IPS DF 4.7 (cell line): ENCODE results near the gene ADAM12.
"Not testable (repeated sequence)": the region's sequence is repeated elsewhere in the genome, so short reads cannot be mapped to it uniquely, and the experiment has no call there.

Experiments
- DNase-seq: peaks from one replicate; pipeline ENCODE4 v3.0.0-alpha.2; 2013; ENCODE audit warnings: low spot score; ENCODE audit errors: extremely low read depth

ADAM12 gene

DNA sequence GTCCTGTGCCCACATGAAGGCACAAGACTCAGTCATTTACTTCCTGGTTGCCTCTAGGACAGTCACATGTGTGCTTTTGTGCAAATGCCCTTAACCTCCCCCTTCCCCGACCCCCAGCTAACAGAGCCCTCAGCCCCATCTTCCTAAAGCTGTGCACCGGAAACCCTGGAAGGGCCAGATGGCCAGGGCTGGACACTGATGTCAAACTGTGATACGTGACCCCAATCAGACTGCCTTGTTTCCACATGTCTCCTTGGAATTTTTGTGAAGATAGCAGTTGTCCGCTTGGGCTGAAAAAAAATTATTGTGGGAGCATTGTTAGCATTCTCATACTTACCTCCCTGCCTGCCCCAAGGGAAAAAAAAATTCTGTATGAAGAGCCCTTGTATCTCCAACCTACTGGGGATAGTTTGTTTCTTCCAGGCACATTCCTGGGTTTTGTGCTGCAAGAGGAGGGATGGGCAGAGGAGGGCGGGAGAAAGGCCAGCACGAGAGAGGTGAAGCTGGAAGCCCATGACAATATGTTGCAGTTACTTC is 17.0 kb upstream of the ADAM12 start:
- DNase-seq: no peak

DNA sequence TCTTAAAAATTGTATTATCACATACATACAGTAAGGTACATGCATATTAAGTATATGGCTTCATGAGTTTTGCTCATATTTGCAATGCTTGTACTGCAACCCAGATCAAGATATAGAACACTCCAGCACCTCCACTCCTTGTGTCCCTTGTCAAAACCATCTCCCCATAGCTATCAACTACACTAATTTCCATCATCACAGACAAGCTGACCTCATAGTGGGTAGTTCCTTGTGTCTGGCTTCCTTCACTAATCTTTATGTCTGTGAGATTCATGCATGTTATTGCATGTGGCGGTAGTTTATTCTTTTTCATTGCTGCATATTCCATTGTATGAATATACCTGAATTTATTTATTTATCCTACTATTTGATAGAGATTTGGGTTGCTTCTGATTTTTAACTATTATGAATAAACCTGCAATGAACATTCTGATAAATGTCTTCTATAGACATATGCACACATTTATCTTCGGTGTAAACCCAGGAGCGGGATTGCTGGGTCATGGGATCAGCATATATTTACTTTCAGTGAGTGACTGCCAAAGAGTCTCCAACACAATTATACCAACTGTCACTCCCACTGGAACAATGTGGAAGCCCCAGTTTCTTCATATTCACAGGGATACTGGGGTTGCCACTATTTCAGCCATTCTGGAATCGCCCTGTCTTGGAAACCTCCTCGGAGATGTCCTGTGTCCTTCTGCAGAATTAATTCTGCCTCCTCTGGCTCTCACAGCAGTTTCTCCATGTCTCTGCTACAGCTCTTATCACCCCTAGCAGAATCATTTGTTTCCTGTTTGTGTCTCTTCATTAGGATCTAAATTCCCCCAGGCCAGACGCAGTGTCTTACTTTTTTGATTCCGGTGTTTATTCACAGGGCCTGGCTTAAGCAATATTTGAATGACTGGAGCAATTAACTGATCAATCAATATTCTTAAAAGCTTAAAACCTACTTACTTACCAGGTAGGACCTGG is 14.7 kb upstream of the ADAM12 start:
- DNase-seq: no peak

DNA sequence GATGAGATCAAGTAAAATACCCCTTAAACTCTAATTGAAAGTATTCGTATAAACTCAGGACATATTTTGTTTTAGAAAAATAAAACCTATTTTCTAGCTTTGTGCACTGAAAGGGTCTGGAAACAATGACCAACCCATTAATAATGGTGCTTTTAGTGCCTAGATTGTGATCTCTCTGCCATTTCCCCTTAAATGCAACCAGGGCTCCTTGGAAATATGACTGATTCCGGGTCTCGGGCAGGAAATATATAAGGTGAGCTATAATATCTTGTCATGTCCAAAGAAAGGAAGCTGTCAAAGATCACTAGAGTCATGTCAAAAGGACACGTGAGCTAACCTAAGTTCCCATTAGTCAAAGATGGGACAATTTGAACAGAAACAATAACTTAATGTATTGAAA is 12.4 kb upstream of the ADAM12 start:
- DNase-seq: no peak

DNA sequence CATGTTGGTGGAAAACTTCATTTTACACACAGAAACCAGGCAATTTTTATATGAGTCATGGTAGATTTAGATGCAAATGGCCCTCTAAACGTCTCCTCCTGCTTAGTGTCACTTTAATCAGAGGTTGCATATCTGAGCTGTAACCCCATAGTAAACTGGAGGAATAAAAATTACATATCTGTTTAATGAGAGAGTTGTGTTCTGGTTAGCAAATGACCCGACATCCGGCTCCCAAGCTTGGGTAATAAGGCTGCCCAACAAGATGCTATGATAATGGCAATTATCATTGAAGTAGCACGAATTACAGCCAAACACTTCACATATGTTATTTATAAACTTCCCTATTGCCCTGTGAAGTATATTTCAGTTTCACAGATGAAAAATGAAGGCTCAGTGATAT is 10.6 kb upstream of the ADAM12 start:
- DNase-seq: no peak

DNA sequence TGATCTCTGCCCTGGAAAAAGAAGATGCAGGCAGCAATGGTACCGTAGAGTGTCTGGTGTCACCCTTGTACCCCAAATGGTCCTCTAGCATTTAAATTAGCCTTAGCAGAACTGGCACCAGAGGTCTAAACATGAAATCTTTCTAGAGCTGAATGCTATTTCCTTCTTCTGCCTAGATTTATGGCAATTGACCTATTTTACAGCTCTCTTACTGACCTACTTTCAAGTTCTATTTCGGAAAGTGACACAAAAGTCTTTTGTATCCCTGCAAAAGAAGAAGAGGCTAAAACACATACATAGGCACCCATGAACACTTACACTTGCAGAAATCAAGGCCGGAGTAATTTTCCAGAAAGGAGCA is 10.1 kb upstream of the ADAM12 start:
- no peak for DNase-seq

DNA sequence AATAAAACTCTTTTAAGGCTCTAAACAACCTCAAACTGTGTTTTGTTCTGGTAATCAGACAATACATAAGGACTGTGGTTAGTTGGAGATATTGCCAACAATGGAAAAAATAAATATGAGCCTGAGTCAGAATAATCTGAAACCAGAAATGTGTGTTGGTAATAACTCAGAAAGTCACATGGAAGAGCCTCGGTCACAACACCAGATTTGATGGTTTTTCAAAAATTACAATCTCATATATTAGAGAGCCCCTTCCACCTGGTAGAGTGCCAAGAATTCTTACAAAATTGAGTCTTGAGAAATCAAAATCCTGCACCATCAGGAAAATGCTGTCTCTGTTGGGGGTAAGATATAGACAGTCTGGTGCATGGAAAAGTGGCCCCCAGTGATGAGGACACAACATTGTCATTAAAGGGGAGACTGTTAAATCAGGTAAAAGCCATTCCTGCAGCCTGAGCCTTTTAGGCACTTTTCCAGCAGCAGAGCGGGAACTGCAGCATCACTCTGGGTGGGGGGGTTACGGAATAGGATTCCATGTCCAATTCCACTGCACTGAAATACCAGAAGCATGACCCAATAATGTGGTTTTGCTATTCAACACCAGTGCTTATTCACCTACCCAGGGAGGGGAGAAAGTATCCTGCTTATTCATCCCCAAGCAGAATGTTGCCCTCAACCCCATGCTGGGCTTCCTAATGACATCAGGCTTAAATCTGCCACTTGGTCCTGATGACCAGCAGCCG is 9.5 kb upstream of the ADAM12 start:
- no peak for DNase-seq

DNA sequence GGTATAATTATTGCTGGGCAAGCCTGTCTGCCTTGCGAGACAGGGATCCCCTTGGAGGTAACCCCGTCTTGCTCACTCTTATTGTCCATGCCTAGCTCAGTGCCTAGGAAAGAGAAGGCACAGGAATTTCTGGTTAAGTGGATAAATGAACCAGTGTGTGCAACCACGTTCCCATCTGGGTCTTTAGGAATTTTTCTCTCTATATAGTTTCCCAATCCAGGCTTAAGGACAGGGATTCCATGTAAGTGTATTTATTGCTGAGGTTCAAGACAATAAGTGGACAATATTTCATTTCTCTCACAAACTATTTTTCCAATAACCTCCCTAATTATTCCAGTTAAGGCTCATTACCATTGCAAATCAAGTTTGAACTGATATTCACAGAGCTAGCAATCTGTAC is 8.9 kb upstream of the ADAM12 start:
- no peak for DNase-seq

DNA sequence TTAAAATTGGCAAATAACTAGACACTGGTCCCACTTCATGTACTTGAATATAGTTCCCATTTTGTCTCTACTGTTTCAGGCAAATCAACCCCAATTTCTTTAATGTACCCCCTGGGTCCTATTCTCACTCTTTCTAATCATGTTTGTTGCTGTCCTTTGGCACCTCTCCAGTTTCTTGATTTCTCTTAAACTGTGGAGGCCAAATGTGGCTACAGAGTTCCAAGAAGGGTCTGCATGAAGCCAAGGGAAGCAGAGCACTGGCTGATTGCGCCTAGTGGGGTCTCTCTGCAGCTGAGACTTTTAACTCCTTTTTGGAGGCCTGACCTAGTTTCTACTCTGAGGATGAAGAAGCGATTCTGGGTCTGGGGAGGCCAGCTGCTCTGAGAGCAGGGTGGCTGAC is 6.7 kb upstream of the ADAM12 start:
- no peak for DNase-seq

DNA sequence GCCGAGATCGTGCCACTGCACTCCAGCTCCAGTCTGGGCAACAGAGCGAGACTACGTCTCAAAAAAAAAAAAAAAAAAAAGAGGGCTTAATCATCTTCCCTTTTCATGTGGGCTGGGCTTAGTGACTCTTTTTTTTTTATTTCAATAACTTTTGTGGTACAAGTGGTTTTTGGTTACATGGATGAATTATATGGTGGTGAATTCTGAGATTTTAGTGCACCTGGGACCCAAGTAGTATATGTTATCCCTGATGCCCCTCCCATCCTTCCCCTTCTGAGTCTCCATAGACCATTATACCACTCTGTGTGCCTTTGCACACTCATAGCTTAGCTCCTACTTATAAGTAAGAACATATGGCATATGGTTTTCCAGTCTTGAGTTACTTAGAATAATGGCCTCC is 4.8 kb upstream of the ADAM12 start:
- no peak for DNase-seq

DNA sequence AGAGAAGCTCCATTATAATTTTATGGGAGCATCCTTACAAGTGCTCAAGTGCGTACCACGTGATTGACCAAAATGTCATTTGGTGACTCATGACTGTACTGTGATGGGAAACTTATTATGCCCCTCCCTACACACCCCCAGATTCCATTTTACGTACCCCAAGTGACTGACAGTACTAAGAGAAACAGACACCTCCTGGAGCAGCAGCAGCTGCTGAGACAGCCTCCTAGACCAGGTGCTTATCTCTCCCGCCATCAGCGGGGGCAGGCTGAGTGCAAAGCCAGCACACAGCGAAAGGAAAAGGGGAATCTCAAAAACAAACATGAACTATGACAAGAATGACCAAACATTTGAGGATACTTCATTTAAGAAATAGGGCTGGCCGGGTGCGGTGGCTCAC is 4.2 kb upstream of the ADAM12 start:
- no peak for DNase-seq

DNA sequence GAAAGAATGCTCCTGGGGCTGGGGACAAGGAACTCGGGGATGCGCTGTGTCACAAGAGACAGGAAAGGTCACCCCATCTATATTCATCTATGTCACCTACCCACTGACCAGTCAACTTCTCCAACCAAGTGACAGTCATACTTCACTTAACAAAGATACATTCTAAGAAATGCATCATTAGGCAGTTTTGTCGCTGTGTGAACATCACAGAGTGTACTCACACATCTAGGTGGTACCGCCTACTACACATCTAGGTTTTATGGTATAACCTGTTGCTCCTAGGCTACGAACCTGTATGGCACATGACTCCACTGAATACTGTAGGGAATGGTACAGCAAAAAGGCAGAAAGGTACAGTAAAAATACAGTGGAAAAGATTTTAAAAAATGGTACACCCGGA is 3.8 kb upstream of the ADAM12 start:
- no peak for DNase-seq

DNA sequence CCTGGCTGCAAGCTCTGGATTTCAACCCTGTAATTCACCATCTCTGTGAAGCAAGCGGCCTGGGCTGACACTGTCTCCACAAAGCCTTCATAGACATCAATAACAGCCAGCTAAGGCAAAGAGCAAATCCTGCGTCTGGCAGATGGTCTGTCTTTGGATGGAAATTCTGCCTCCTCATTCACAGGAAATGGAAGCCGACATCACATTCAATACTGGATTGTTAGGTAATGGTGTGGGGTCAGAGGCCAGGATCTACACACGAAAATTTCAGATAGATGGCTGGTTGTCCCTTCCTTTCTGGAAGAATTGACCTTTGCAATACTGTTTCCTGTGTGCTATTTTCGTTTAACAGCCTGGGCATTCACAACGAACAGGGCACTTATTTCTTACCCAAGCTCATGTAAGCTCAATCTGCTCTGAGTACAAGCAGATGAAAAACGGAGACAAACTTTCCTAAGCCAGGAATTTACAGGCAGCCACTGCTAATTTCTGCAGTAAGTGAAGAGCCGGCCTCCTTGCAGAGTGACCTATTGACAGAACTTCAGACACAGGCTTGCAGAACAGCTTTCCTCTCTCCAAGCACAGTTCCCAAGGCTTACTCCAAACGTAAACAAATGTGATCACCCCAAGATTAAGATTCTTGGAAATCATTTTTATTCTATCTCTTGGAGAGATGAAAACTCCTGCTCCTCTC is 3.1 kb upstream of the ADAM12 start:
- DNase-seq: no peak

DNA sequence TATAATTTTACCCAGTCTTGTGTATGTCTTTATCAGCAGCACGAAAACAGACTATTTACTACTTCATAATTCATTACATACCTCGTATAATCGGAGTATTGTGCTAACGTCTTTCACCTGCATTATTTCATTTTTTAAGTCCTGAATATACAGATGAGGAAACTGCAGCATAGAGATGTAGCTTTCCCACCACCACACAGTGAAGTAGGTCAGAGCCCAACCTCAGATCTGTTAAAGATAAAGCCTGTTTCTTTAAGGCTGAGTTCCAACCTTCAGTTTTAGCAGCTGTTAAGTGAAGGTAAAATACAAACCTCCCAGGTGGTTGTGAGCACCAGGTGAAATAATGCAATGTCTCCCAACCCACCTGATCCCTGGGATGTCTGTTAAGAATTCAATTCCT is 2.0 kb upstream of the ADAM12 start:
- DNase-seq: no peak

DNA sequence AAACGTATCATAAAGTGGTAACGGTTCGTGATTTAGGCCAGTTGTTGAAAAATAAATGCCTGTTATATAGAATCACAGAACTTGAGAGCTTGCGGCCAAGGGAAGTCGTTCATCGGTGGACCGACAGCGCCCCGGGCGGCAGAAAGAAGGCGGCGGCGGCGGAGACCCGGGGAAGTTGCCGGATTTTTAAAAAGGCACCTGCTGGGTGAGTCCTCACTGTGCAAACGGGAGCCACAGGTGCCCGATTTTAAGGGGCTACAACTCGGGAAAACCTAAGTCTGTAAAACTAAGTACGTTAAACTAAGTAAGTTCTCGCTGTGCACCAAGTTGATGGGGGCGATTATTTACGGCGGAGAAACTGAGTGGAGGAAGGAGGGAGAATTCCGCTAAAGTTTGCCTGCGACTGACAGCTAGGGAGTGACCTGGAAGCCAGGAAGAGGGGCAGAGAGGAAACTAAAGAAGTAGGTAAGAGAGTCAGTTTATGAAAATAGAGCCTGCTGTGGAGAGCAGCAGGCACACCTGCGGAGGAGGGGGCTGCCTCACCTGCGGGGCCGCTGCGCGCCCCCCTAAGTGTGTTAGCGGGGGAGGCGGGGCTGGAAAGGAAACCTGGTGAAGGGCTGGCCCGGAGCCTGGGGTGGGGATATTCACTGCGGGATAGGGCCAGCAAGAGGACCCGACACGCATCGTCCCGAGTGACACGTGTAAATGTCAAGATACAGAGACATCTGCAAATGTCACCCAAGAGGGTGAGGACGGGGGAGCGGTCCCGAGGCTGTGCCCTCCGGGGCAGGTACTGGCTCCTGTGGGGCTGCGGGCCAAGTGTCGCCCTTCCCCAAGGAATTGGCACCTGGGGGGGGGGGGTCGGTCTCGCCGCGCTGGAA is 996 bp downstream of the ADAM12 start:
- no peak for DNase-seq

DNA sequence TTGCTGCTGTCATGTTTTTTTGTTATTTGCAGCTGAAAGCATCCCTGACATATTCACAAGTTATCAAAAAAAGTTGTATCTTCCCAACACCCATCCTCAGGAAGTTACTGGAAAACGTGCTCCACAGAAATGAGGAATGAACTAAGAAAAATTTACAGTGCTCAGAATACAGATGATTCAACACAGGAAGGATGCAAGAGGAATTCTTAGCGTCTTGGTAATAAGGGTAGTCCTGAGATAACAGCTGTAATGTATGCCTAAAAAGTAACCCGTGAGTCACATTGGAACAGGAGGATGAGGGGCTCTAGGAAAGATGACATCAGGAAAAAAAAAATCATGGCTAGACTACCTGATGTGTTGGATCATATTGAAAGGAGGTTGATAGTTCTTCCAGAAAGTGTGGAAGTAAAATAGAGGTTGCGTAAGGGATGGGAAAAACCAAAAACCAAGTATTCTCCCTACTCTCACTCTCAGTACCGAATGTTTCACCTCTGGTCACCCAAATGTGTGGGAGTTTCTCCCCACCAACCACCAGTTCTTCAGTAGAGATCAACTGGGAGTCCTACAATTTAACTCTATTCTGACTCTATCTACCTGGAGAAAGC is 3.9 kb downstream of the ADAM12 start:
- DNase-seq: no peak

DNA sequence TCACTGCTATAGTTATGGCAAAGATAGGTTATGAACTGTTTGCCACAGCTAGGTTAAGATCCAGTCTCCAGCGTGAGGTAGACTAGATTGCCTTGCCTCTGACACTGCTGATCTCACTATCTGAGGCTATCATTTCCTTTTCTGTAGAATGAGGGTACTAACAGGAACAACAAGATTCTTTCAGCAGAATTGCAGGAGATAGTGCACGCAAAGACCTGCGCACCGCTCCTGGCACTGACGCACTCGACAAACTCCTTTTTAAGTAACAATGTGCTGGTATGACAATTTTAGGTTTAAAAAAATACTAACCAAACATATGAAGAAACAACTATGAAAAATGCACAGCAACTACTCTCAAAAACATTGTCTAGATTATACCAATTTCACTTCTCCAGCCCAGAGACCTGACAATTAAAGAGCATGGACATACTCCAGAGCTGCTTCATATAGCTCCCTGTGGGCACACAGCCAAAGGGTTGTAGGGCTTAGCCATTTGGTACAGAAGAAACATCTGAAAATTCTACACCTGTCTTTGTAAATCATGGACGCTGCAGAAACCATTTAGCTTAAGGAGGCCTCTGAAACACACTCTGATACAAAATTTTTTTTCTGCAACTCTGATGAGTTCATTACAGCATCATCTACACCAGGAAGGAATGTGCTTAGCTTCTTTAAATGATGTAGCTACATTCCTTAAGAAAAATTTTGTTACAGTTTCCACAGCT is 7.8 kb downstream of the ADAM12 start:
- no peak for DNase-seq

DNA sequence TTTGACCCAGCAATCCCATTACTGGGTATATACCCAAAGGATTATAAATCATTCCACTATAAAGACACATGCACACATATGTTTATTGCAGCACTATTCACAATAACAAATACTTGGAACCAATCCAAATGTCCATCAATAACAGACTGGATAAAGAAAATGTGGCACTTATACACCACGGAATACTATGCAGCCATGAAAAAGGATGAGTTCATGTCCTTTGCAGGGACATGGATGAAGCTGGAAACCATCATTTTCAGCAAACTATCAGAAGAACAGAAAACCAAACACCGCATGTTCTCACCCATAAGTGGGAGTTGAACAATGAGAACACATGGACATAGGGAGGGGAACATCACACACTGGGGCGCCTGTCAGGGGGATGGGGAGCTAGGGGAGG is 9.1 kb downstream of the ADAM12 start:
- not testable (repeated sequence) for DNase-seq

DNA sequence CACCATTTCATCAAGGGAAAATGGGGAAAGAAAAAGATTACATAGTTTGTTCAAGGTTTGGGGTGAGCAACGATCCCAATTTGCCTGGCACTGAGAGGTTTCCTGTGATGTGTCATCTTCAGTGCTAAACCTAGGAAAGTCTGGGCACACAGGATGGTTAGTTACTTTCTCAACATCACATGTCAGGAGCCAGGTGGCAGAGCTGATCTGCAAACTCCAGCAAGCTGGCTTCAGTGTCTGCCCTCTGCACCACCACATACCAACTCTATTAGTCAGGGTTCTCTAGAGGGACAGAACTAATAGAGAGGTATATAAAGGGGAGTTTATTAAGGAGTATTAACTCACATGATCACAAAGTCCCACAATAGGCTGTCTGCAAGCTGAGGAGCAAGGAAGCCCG is 11.3 kb downstream of the ADAM12 start:
- no peak for DNase-seq

DNA sequence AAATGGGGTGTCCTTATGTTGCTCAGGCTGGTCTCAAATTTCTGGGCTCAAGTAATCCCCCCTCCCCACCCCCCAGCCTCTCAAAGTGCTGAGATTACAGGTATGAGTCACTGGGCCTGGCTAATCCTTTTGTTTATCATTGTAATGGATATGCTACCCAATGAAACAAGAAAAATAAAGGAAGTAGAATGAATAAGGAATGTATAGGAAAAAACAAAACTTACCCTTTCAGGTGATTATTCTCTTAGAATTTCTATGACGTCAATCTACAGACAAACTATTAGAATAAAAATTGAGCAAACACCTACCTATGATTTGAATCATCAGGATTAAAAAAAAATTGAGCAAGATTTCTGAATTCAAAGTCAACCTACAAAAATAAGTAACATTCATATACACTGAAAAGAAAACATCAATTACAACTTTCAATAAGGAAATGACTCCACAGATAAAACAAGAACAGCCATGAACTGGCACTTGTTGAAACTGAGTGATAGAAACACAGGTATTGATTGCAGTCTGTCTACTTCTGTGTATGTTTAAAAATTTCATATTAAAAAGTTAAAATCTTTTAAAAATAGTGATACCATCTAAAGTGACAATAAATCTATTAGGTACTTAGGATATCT is 12.2 kb downstream of the ADAM12 start:
- DNase-seq: no peak
